ENCODE results near the gene CCDC190.
"Not testable (repeated sequence)": the region's sequence is repeated elsewhere in the genome, so short reads cannot be mapped to it uniquely, and the experiment has no call there.

CCDC190 gene

DNA sequence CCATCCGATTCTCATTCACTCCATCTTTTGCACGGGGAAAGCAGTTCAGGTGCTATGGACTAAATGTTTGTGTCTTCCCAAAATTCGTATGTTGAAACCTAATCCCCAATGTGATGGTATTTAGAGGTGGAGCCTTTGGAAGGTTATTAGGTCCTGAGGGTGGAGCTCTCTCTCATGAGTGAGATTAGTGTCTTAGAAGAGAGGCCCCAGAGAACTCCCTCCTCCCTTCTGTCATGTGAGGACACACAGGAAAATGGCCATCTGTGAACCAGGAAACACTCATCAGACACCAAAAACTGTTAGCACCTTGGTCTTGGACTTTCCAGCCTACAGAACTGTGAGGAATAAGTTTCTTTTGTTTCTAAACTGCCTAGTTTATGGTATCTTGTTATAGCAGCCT lies 15.8 kb upstream of the CCDC190 start:
- DNase-seq, result no peak

DNA sequence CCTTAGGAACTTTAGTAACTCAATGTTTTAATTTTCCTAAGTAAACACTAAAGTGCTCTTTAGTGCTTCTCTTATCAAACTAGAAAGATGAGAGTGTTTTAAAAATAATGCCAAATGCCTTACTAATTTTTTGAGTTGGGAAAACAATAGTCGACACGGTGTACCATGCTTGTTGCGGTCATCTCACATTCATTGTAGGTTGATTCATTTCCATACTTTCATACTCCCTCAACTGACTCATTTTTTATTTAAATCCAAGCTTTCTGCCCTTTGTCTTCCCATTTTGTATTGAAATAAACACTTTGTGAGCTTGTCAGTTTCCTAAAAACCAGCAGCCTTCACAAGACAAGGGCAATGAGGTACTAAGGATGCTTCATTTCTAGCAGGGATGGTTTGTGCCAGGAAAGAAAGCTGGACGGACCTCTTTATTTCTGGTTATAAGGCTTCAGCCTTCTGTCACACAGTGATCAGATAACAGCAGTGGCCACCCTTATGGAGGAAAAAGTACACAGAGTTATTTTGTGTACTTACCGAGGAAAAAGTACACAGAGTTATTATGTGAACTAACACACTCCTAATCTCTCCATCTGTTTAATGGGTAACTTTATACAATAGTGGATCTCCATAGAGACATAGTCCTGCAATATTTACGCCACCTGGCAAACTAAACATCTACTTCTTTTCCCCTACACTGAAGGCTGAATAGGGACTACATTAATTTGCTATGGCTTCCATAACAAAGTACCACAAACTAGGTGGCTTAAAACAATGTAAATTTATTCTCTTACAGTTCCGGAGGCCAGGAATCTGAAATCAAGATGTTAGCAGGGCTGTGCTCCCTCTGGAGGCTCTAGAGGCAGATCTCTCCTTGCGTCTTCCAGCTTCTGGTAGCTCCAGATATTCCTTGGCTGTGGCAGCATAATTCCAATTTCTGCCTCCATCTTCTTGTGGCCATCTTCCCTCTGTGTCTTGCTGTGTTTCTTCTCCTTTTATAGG lies 13.0 kb upstream of the CCDC190 start:
- no peak for DNase-seq

DNA sequence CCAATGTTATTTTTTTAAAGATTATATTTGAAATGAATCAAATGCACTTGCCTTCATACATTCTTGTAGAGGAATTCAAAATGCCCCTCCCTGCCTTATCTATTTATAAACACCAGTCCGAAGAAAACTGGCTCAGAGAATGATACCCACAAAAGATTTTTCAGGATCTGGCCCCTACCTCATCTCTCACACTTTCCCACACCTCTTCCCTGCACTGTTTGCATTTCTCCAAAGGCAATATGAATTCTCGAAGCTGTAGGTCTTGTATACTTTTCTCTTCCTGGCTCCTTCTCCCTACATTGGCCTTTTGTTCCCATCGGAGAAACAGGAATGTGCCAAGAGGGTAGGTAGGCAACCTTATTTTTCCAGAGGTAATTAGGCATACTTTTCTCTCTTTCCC lies 12.0 kb upstream of the CCDC190 start:
- DNase-seq, result no peak

- DNase-seq, result not testable (repeated sequence)
Measured at GRCh38 chr1:162871417-162871816, 10.4 kb upstream of the CCDC190 start.

GRCh38 chr1:162868972-162869371 lies 8.0 kb upstream of the CCDC190 start:
- no peak for DNase-seq

- no peak for DNase-seq
Measured at GRCh38 chr1:162861625-162862024, 650 bp upstream of the CCDC190 start.

DNA sequence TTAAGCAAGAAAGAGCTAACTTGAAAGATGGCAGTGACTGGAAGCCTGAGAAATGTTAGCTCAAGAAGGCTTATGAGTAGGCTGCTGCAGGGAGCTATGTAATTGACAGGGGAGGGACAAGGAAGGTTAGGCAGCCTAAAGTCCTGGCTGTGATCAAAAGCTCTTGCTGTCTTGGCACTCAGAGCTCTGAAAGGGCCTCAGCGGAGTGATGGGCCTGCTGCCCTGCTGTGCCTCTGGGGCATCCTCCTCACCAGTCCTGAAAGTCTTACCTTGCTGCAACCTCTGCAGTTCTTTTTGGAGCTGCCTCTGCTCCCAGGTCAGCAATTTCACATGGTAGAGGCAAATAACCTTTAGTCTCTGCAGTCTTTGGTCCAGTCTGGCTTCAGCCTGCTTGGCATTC lies 1.8 kb downstream of the CCDC190 start:
- DNase-seq, result no peak

- DNase-seq, result no peak
Measured at GRCh38 chr1:162857850-162858249, 3.1 kb downstream of the CCDC190 start.

- no peak for DNase-seq
Measured at GRCh38 chr1:162856260-162856659, 4.7 kb downstream of the CCDC190 start.

- DNase-seq, result no peak
Measured at GRCh38 chr1:162855461-162856150, 5.4 kb downstream of the CCDC190 start.

DNA sequence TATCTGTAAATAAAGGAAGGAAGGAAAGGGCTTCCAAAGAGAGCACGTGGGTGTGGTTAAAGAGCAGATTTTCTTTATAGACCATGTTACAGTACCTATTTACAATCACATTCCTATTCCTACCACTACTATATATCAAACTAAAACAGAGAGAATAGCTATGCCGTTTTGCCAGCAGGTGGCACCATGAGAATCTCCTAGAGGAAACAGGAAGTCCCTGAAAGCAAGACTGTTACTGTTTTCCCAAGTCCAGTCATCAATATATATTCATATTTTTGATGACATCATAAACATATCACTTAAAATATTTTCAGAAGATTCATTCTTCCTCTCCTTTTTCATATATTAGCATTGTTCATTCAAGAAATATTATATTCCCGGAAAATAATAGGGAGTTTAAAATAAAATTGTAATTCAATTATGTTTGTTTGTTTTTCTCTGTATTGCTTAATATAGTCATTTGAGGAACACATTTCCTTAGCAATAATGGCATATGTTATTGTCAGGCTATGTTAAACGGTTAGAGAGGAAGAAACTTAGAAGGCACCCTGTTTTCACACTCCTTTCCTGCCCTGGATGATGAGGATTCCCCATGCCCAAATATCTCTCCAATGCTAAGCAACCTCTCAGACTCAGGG lies 6.6 kb downstream of the CCDC190 start:
- peak; percentile 53 for DNase-seq

GRCh38 chr1:162851341-162851740 lies 9.6 kb downstream of the CCDC190 start:
- DNase-seq, result no peak

DNA sequence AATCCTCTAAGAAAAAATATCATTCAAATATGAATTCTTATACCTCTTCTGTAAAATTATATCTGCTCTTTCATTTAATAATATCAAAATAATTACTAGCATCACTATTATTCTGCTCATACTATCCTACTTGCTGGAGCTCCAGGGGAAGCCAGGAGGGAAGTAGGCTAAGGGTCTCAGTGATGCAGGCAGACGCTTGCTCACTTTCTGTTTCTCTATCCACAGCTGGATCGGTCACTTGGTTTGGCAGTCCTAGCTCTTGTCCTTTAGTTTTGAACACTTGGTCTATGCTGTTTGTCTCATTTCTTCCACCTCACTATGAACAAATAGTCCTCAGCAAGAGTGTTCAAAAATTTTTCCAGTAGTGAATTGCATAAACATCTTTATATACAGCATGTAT lies 11.3 kb downstream of the CCDC190 start:
- DNase-seq, result no peak

DNA sequence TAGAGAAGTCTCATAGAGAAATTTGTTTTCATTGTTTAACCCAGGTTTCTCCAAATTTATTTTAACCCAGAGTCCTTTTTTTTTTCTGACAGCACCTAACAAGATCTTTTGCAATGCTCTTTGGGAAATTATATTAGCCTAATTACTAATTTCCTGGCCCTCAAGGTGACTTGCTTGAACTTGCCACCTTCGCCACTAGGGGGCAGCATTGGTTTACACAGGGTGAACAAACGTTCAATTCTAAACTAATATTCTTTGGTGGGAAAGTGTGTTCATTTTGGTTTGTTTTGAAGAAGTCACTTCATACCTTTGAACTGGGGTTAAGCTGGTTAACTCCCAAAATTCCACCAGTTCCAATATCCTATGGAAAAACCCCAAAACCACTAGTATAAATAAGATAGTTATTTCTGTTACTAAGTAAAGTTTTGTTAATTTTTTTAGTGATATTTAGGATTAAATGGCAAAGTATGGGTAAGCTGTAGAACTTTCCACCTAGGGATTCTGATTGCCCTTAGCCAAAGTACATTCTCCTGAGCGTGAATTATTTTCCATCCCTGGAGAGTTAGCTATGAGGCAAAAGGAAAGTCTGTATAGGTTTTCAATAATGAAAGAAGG lies 13.0 kb downstream of the CCDC190 start:
- DNase-seq, result peak; percentile 70

DNA sequence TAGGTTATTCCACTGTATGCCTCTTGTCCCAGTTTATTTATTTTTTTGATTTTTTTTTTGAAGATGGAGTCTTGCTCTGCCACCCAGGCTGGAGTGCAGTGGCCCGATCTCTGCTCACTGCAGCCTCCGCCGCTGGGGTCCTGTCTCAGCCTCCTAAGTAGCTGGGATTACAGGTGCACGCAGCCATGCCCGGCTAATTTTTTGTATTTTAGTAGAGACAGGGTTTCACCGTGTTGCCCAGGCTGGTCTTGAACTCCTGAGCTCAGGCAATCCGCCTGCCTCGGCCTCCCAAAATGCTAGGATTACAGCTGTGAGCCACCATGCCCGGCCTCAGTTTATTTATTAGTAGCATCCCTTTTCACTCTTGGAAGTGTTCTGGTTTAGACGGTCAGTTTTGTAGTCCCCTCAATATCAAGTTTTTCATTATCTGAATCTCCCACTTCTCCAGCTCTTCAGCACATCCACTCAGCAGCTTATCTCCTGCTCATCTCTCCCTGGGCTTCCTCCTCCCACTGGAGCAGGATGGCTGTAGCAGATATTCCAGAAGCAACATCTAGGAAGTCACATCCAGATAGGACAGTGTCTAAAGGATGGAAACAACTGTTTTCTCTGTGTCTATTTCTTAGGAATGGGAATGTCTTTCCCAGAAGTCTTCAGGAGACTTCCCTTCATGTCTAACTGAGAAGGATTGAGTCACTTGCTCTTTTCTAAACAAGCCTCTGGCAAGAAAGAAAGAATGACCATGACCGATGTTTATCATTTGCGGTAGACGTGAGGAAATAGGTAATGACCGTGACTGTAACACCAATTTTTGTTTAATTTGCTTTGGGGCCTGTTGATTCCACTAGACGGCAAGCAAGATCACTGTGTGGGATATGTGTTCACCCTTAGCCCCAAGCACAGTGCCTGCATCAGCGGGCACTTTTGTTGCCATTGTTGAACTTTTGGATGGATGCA lies 14.4 kb downstream of the CCDC190 start:
- DNase-seq, result no peak

- no peak for DNase-seq
Measured at GRCh38 chr1:162844153-162844552, 16.8 kb downstream of the CCDC190 start.

- DNase-seq, result no peak
Measured at GRCh38 chr1:162840250-162840839, 20.6 kb downstream of the CCDC190 start.

DNA sequence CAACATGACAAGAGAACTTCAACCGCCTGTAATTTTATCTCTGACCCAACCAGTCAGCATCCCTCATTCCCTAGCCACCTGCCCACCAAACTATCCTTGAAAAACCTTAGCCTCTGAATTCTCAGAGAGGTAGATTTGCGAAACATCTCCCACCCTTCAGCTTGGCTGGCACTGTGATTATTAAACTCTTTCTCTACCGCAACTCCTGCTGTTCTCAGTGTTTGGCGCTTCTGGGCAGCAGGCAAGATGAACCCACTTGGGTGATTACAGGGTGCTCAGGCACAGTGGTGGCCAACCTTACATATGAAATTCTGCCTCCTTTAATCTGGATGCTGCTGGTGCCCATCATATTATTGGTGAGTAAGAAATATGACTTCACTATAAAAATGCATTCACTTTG lies 22.1 kb downstream of the CCDC190 start:
- DNase-seq, result no peak

DNA sequence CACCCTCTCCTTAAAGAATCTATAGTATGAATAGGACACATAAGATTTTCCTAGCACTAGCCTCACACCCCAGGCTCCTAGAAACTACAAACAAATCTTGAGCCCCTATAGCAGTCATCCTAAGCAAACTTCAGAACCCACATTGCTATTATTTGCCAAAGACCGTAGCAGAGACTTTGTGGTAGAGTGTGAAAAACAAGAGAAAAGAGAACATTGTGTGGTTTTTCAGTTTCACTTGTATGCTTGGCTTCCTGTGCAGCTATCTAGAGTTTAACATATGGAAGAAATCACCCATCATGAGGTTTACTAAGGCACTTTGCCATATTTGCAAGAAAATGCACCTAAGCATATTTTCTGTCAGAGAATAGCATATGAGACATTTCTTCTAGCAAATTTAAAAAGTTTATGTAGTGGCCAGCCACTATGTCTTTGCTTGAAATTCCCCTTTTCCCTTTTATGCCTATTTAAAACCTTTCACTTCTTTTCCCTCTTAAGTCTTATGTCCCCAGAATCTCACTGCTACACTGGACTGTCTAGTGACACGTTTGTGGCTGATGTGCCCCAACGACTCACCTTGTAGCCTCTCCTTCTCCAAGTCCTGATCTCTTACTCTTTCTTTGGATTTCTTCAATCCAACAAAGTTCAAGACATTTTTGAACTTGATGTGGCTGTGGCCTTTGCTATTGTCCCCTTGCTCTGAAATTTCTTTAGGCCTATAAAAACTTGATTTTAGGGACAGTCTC lies 25.6 kb downstream of the CCDC190 start:
- DNase-seq, result no peak

GRCh38 chr1:162832470-162832869 lies 28.5 kb downstream of the CCDC190 start:
- DNase-seq, result no peak

DNA sequence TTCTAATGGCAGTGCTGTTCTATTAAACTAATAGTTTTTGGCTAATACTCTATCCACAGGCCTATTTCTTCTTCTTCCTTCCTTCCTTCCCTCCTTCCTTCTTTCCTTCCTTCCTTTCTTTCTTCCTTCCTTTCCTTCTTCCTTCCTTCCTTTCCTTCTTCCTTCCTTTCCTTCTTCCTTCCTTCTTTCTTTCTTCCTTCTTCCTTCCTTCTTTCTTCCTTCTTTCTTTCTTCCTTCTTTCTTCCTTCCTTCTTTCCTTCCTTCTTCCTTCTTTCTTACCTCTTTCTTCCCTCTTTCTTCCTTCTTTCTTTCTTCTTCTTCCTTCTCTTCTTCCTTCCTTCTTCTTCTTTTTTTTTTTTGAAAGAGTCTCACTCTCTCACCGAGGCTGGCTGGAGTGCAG lies 31.7 kb downstream of the CCDC190 start:
- DNase-seq, result no peak

Data from CD4-positive, alpha-beta T cell treated with Interleukin-12 subunit alpha and Interleukin-12 subunit beta, for 1 hour (primary cell).